K562 (cell line): ENCODE measurements around the gene TIGD7.

Experiments used
- CREBBP ChIP-seq: IDR thresholded peaks from one replicate; pipeline ENCODE4 v1.6.1; 2012; ENCODE audit warnings: low read depth, mild to moderate bottlenecking, control low read depth, inconsistent platforms, low read length
- EZH2 ChIP-seq: IDR thresholded peaks from 2 replicates; pipeline ENCODE4 v1.6.1; 2012; ENCODE audit warnings: low read depth, mild to moderate bottlenecking, inconsistent platforms, low read length, borderline replicate concordance
- GATAD2B ChIP-seq: fragments of 450-650 bp; IDR thresholded peaks from 2 replicates; pipeline ENCODE4 v1.6.1; 2017; ENCODE audit warnings: mild to moderate bottlenecking, borderline replicate concordance
- KLF16 ChIP-seq: IDR thresholded peaks from 2 replicates; pipeline ENCODE4 v1.6.1; 2016; ENCODE audit warnings: antibody characterized with exemption
- MECOM ChIP-seq: fragments of 250-450 bp; sonication (Bioruptor Pico); IDR thresholded peaks from 2 replicates; pipeline ENCODE4 v1.8.0; 2022; ENCODE audit warnings: inconsistent platforms
- SREBF1 ChIP-seq: fragments of 150-350 bp; IDR thresholded peaks from 2 replicates; pipeline ENCODE4 v1.6.1; 2014; ENCODE audit warnings: antibody characterized with exemption, low read depth, low read length, borderline replicate concordance
- ZNF174 ChIP-seq: fragments of 250-450 bp; sonication (Bioruptor Pico); IDR thresholded peaks from 2 replicates; pipeline ENCODE4 v1.4.0; 2020; ENCODE audit warnings: mild to moderate bottlenecking
- TF ChIP-seq, protein P1 (sequence below), 3 experiments: IDR thresholded peaks in 2 of 3; conservative IDR thresholded peaks in 1 of 3; 2 replicates each; pipeline ENCODE4 v1.5.1; 2011 to 2012; ENCODE audit warnings: low read length in 3 of 3, mild to moderate bottlenecking in 3 of 3, control low read depth in 2 of 3, improper control_type of control experiment in 1 of 3, inconsistent platforms in 1 of 3, low read depth in 1 of 3, mixed read lengths in 1 of 3, moderate library complexity in 1 of 3; ENCODE audit not compliant: insufficient read depth in 2 of 3

DNA sequence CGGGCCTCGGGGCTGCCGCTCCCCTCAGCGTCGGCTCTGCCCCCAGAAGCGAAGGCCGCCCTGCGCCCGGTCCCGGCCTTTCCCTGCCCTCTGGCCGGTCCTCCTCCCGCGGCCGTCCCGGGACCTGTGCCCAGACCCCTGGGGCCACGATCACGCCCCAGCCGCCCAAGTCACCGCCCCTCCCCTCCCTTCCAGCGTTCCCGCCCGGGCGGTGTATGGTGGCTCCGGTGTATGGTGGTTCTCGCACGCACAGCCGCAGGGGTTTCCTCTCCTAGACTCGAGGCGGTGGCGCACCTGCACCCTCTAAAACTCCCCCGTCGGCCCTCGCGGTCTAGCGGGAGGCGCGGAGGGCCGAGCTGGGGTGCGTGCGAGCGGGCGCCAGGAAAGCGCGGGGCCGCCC, 10.0 kb downstream of the TIGD7 start:
- TF ChIP-seq EZH2 (no peak), KLF16 (no peak), ZNF174 (CRISPR knock-in tag) (no peak), MECOM (CRISPR knock-in tag) (no peak), CREBBP (no peak), SREBF1 (no peak), GATAD2B (no peak)
- TF ChIP-seq, protein P1, sequence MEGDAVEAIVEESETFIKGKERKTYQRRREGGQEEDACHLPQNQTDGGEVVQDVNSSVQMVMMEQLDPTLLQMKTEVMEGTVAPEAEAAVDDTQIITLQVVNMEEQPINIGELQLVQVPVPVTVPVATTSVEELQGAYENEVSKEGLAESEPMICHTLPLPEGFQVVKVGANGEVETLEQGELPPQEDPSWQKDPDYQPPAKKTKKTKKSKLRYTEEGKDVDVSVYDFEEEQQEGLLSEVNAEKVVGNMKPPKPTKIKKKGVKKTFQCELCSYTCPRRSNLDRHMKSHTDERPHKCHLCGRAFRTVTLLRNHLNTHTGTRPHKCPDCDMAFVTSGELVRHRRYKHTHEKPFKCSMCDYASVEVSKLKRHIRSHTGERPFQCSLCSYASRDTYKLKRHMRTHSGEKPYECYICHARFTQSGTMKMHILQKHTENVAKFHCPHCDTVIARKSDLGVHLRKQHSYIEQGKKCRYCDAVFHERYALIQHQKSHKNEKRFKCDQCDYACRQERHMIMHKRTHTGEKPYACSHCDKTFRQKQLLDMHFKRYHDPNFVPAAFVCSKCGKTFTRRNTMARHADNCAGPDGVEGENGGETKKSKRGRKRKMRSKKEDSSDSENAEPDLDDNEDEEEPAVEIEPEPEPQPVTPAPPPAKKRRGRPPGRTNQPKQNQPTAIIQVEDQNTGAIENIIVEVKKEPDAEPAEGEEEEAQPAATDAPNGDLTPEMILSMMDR (IDR thresholded peaks at IDR 0.05 in 2 of 3, conservative IDR thresholded peaks at IDR 0.05 in 1 of 3; ENCODE audit: insufficient read depth in 2 of 3, low read depth in 1 of 3, low read length in 3 of 3): no peak
